MM.1S (cell line): ENCODE results near the gene SMLR1.

Experiments
- EZH2phosphoT487 ChIP-seq: fragments of 300-600 bp; sonication (generic); IDR thresholded peaks from 2 replicates; pipeline ENCODE4 v1.6.1; 2018; ENCODE audit warnings: antibody characterized with exemption, low read length
- TF ChIP-seq, protein P1 (sequence below): fragments of 300-600 bp; sonication (generic); IDR thresholded peaks from 2 replicates; pipeline ENCODE4 v1.5.1; 2016; ENCODE audit warnings: antibody characterized with exemption, low read length, mixed read lengths

DNA sequence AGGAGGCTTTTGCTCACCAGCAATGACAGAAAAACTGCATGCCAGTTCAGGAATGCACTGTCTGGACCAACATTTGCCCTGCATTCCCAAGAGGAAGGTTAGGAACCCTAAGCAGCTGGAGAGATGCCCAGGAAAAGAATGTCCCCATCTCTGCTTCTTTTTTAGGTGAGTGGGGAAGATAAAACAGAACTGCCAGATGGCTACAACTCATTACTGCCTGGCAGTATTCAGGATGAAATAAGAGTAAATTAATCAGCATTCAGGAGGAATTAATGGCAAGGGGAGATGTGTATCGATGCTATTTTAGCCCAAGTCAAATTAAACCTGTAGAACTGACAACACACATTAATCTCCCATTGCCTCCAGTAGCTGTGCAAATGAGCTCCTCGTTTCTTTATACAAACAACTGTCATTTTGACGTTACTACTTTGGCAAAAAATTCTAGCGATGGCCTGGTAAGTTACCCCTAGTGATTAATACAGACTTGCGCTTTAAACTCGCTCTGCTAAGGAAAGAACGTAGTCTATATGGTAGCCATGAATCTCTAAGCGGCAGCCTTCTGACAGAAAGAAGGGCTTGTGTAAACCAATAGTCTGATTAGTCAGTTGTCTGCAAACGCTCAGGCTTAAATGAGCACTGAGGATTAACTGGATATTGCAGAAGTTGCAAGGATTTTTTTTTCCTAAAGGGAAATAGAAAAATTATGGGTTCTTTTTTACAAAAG, 16.7 kb upstream of the SMLR1 start:
- TF ChIP-seq, protein P1, sequence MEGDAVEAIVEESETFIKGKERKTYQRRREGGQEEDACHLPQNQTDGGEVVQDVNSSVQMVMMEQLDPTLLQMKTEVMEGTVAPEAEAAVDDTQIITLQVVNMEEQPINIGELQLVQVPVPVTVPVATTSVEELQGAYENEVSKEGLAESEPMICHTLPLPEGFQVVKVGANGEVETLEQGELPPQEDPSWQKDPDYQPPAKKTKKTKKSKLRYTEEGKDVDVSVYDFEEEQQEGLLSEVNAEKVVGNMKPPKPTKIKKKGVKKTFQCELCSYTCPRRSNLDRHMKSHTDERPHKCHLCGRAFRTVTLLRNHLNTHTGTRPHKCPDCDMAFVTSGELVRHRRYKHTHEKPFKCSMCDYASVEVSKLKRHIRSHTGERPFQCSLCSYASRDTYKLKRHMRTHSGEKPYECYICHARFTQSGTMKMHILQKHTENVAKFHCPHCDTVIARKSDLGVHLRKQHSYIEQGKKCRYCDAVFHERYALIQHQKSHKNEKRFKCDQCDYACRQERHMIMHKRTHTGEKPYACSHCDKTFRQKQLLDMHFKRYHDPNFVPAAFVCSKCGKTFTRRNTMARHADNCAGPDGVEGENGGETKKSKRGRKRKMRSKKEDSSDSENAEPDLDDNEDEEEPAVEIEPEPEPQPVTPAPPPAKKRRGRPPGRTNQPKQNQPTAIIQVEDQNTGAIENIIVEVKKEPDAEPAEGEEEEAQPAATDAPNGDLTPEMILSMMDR, result no peak
- no peak for TF ChIP-seq EZH2phosphoT487
